Lower lobe of right lung (tissue), 2 donors: ENCODE data around the gene LRRC3C. TPM values are rescaled to one million over a fixed set of nuclear protein-coding genes. Genes with fewer than 3 reads are reported as not detected.

Experiments used
- ATAC-seq, 2 donors: fragments of 200-7000 bp; cut with Tn5 transposase; one replicate each; pipeline ENCODE4 v1.9.1; 2020 to 2022; ENCODE audit warnings: mild to moderate bottlenecking in 2 of 2, moderate library complexity in 2 of 2
- DNase-seq: peaks from one replicate; pipeline ENCODE4 v3.0.0-alpha.2; 2020
- H3K27ac ChIP-seq: fragments of 200-600 bp; one replicate; pipeline ENCODE4 v1.8.0; 2022
- H3K27me3 ChIP-seq: fragments of 200-600 bp; one replicate; pipeline ENCODE4 v1.8.0; 2022; ENCODE audit warnings: low read depth
- H3K36me3 ChIP-seq: fragments of 200-600 bp; one replicate; pipeline ENCODE4 v1.8.0; 2022; ENCODE audit warnings: mild to moderate bottlenecking
- H3K4me1 ChIP-seq: fragments of 200-600 bp; one replicate; pipeline ENCODE4 v1.8.0; 2022
- H3K4me3 ChIP-seq: fragments of 200-600 bp; one replicate; pipeline ENCODE4 v1.8.0; 2022; ENCODE audit warnings: mild to moderate bottlenecking
- H3K9me3 ChIP-seq: fragments of 200-600 bp; one replicate; pipeline ENCODE4 v1.8.0; 2022
- CTCF ChIP-seq: fragments of 200-600 bp; IDR thresholded peaks from one replicate; pipeline ENCODE4 v1.8.0; 2022; ENCODE audit warnings: antibody characterized with exemption, mild to moderate bottlenecking
- intact Hi-C: fragments of 100-400 bp; cut with DNase I; formaldehyde crosslinking; loops from one replicate; pipeline ENCODE4 v1.11.0; 2022
- total RNA-seq: library from RNA; stranded (reverse); fragmentation: NEBNext Ultra II Directional; extraction: Animal tissue kit (Norgen Biotek cat#: 25700); gene quantifications from one replicate; pipeline ENCODE4 v1.2.1, GENCODE V29; 2021
- donor health status: DM: no; HTN: yes; CAD: no; lungs with severe emphysema.

The LRRC3C gene
- total RNA-seq, 1 donor from 2014 or later = not detected

GRCh38 chr17:39962642-39963220 is 35.2 kb downstream of the LRRC3C start, which contains the start of gene GSDMA:
Gene GSDMA (plus strand): TSS chr17:39963004. CDS start chr17:39965688, 2,684 bp downstream.
- Histone ChIP-seq H3K27me3 (no peaks in the 10 kb centered on the region), H3K9me3 (no peaks in the 10 kb centered on the region), H3K36me3 (no peaks in the 10 kb centered on the region), H3K4me3 (no peak within 1 kb of the TSS), H3K27ac (no peak within 1 kb of the TSS), H3K4me1 (peaks cover 4% of the 10 kb centered on the region)
- TF ChIP-seq CTCF = no peak
- ATAC-seq (no peak), DNase-seq (no peak)
- intact Hi-C loops = no loop called here

- ATAC-seq (no peak), DNase-seq (no peak)
- Histone ChIP-seq H3K27me3 (no peaks in the 10 kb centered on the region), H3K9me3 (no peaks in the 10 kb centered on the region), H3K4me3 (no peak overlapping the region), H3K27ac (no peak overlapping the region), H3K4me1 (peaks cover 4% of the 10 kb centered on the region), H3K36me3 (no peaks in the 10 kb centered on the region)
- TF ChIP-seq CTCF = no peak
- intact Hi-C loops = no loop called here
Observed at GRCh38 chr17:39963829-39964228, 36.3 kb downstream of the LRRC3C start.

GRCh38 chr17:39965017-39965699 is 37.6 kb downstream of the LRRC3C start:
- Histone ChIP-seq H3K27me3 (no peaks in the 10 kb centered on the region), H3K4me1 (no peaks in the 10 kb centered on the region), H3K9me3 (no peaks in the 10 kb centered on the region), H3K27ac (no peak overlapping the region), H3K36me3 (no peaks in the 10 kb centered on the region), H3K4me3 (no peak overlapping the region)
- intact Hi-C loops = no loop called here
- ATAC-seq = no peak
- DNase-seq = no peak
- TF ChIP-seq CTCF = no peak

- DNase-seq (no peak), ATAC-seq (no peak)
- Histone ChIP-seq H3K4me1 (no peaks in the 10 kb centered on the region), H3K4me3 (no peak overlapping the region), H3K27me3 (no peaks in the 10 kb centered on the region), H3K36me3 (no peaks in the 10 kb centered on the region), H3K27ac (no peak overlapping the region), H3K9me3 (no peaks in the 10 kb centered on the region)
- no peak for TF ChIP-seq CTCF
- intact Hi-C loops = no loop called here
Observed at GRCh38 chr17:39966771-39967170, 39.2 kb downstream of the LRRC3C start.

- intact Hi-C loops = no loop called here
Observed at GRCh38 chr17:39968761-39969160, 41.2 kb downstream of the LRRC3C start.

More at GRCh38 chr17:39968761-39969160, 41.2 kb downstream of the LRRC3C start:
- no peak for TF ChIP-seq CTCF
- Histone ChIP-seq H3K36me3 (no peaks in the 10 kb centered on the region), H3K4me1 (no peaks in the 10 kb centered on the region), H3K4me3 (no peak overlapping the region), H3K27me3 (no peaks in the 10 kb centered on the region), H3K9me3 (no peaks in the 10 kb centered on the region), H3K27ac (no peak overlapping the region)
- DNase-seq (no peak), ATAC-seq (no peak)
